ENCODE measurements around the gene KIF5C.
A peak's percentile ranks its signal among the peaks of the same experiment; 100 is the strongest.
"Not testable (repeated sequence)": the region's sequence is repeated elsewhere in the genome, so short reads cannot be mapped to it uniquely, and the experiment has no call there.

KIF5C gene

DNA sequence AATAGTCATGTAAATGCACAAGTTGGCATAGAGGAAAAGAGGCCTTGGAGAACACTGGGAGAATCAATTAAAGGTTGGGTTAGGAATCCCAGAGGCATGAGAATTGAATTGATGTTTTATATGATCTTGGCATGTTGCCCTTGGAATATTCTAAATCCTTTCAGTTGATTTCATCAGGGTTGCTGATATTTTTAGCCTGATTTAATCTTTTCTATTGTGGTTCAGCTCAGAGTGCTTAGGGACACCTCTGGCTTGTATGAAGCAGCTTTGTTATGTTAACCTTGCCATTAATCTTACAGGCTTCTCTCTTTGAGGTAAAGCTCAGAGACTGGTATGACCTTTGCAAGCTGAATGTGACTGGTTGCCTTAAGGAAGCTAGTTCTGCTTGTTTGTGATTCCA lies 99.1 kb downstream of the KIF5C start:
- peak overlapping the region; percentile 41 for H3K27ac ChIP-seq (ENCODE audit: low read depth, low read length)
- H3K27me3 ChIP-seq (ENCODE audit: control insufficient read depth, insufficient read depth, low read length) = no peaks in the 10 kb centered on the region
- H3K9ac ChIP-seq (ENCODE audit: low read length) = no peak overlapping the region
- H3K4me1 ChIP-seq (ENCODE audit: control insufficient read depth, insufficient read depth, low read length) = peaks cover 18% of the 10 kb centered on the region
- peaks cover 23% of the 10 kb centered on the region for H3K36me3 ChIP-seq (ENCODE audit: control insufficient read depth, insufficient read depth, low read length)
- H3K4me3 ChIP-seq (ENCODE audit: low read depth, low read length) = no peak overlapping the region
- H3K9me3 ChIP-seq (ENCODE audit: control insufficient read depth, insufficient read depth, low read depth, low read length) = no peaks in the 10 kb centered on the region

- H3K4me1 ChIP-seq (ENCODE audit: control insufficient read depth, insufficient read depth, low read length) = peaks cover 18% of the 10 kb centered on the region
- H3K9ac ChIP-seq (ENCODE audit: low read length) = no peak overlapping the region
- H3K4me3 ChIP-seq (ENCODE audit: low read depth, low read length) = no peak overlapping the region
- no peak overlapping the region for H3K27ac ChIP-seq (ENCODE audit: low read depth, low read length)
- no peaks in the 10 kb centered on the region for H3K27me3 ChIP-seq (ENCODE audit: control insufficient read depth, insufficient read depth, low read length)
- H3K36me3 ChIP-seq (ENCODE audit: control insufficient read depth, insufficient read depth, low read length) = peaks cover 56% of the 10 kb centered on the region
- H3K9me3 ChIP-seq (ENCODE audit: control insufficient read depth, insufficient read depth, low read depth, low read length) = no peaks in the 10 kb centered on the region
Observed at GRCh38 chr2:148978026-148978685, 103.1 kb downstream of the KIF5C start.

DNA sequence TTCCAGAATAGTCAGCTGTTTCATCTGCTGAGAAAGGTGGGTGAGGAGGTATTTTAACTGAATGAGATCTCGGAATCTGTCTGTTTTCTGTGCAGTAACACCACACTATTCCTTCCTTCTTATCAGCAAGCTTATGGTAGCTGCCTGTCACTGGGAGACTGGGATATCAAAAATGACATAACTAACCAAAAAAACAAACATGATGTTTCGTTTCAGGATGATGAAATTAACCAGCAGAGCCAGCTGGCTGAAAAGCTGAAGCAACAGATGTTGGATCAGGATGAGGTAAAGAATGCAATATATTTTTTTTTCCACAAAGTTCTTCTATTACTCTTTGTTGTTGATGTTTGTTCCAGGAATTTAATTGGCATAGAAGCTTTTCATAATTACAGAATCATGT lies 103.7 kb downstream of the KIF5C start:
- Histone ChIP-seq H3K9ac (ENCODE audit: low read length) (no peak overlapping the region), H3K27ac (ENCODE audit: low read depth, low read length) (no peak overlapping the region), H3K4me1 (ENCODE audit: control insufficient read depth, insufficient read depth, low read length) (peaks cover 15% of the 10 kb centered on the region), H3K36me3 (ENCODE audit: control insufficient read depth, insufficient read depth, low read length) (peaks cover 56% of the 10 kb centered on the region), H3K9me3 (ENCODE audit: control insufficient read depth, insufficient read depth, low read depth, low read length) (no peaks in the 10 kb centered on the region), H3K27me3 (ENCODE audit: control insufficient read depth, insufficient read depth, low read length) (no peaks in the 10 kb centered on the region), H3K4me3 (ENCODE audit: low read depth, low read length) (no peak overlapping the region)

DNA sequence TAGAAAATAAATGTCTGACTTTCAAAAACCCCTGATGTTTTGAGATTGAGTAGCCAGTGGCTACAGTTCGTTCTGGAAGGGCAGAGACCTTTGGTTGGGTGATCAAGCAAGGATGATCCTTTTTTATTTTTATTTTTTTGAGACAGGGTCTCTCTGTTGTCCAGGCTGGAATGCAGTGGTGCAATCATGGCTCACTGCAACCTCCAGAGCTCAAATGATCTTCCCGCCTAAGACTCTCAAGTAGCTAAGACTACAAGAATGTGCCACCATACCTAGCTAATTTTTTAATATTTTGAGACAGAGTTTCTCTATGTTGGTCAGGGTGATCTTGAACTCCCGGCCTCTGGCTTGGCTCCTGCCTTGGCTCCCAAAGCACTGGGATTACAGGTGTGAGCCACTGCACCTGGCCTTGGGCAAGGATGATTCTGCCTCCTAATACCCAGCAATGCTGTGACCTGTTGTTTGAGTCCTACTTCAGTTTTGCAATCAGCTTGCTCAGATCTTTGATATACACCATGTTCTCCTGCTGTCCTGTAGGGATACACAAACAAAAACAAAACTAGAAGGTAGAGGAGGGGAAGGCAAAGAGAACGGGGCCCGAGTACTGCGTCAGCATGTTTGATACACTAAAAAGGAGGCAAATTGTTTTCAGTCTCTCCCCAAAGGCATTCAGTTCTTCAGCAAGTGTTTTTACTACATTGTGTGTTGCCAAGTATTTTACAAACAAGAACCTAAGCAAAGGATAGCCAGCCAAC lies 104.3 kb downstream of the KIF5C start:
- H3K4me1 ChIP-seq (ENCODE audit: control insufficient read depth, insufficient read depth, low read length) = peaks cover 10% of the 10 kb centered on the region
- H3K27ac ChIP-seq (ENCODE audit: low read depth, low read length) = no peak overlapping the region
- H3K27me3 ChIP-seq (ENCODE audit: control insufficient read depth, insufficient read depth, low read length) = no peaks in the 10 kb centered on the region
- no peaks in the 10 kb centered on the region for H3K9me3 ChIP-seq (ENCODE audit: control insufficient read depth, insufficient read depth, low read depth, low read length)
- H3K9ac ChIP-seq (ENCODE audit: low read length) = no peak overlapping the region
- H3K36me3 ChIP-seq (ENCODE audit: control insufficient read depth, insufficient read depth, low read length) = peaks cover 63% of the 10 kb centered on the region
- H3K4me3 ChIP-seq (ENCODE audit: low read depth, low read length) = no peak overlapping the region

DNA sequence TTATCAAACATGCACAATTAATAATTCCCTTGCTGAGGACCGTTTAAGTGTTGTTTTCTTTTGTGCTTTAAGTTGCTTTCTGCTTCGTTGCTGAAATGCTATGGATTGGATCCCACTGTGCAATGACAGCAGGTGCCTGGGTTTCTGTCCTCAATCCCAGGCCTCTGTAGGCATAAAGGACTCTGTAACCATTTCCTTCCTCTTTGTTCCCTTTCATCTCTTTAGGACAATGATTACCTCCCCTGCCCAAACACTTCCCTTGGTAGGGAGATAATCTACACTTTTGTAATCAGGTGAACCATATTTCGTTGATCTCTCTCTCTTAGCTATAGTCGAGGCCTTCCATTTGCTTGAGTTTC lies 104.9 kb downstream of the KIF5C start:
- Histone ChIP-seq H3K4me3 (ENCODE audit: low read depth, low read length) (no peak overlapping the region), H3K9me3 (ENCODE audit: control insufficient read depth, insufficient read depth, low read depth, low read length) (no peaks in the 10 kb centered on the region), H3K36me3 (ENCODE audit: control insufficient read depth, insufficient read depth, low read length) (peaks cover 66% of the 10 kb centered on the region), H3K27ac (ENCODE audit: low read depth, low read length) (no peak overlapping the region), H3K9ac (ENCODE audit: low read length) (no peak overlapping the region), H3K27me3 (ENCODE audit: control insufficient read depth, insufficient read depth, low read length) (no peaks in the 10 kb centered on the region), H3K4me1 (ENCODE audit: control insufficient read depth, insufficient read depth, low read length) (peaks cover 4% of the 10 kb centered on the region)

- H3K4me3 ChIP-seq (ENCODE audit: low read depth, low read length); H3K9ac ChIP-seq (ENCODE audit: low read length); H3K9me3 ChIP-seq (ENCODE audit: control insufficient read depth, insufficient read depth, low read depth, low read length); H3K4me1 ChIP-seq (ENCODE audit: control insufficient read depth, insufficient read depth, low read length); H3K27ac ChIP-seq (ENCODE audit: low read depth, low read length); H3K27me3 ChIP-seq (ENCODE audit: control insufficient read depth, insufficient read depth, low read length): not testable (repeated sequence)
- peaks cover 66% of the 10 kb centered on the region for H3K36me3 ChIP-seq (ENCODE audit: control insufficient read depth, insufficient read depth, low read length)
Observed at GRCh38 chr2:148980496-148980895, 105.5 kb downstream of the KIF5C start.

GRCh38 chr2:148981324-148981723 lies 106.3 kb downstream of the KIF5C start:
- H3K36me3 ChIP-seq (ENCODE audit: control insufficient read depth, insufficient read depth, low read length) = peaks cover 65% of the 10 kb centered on the region

DNA sequence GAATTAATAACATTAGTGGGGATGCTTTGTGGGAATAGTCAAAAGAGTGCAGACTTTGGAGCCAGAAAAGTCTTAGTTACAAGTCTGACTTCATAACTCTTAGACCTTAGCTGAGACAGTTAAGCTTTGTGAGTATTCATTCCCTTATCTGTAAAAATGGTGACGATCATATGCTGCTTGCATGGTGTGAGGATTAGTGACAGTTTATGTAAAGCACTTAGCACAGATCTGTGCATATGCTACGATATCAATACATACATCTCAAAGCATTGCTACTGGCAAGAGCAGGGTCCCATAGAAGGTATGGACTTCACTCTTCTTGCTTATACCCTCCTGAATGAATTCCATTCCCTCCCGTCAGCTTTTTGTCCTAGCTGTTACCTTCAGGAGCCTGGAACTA lies 106.8 kb downstream of the KIF5C start:
- peaks cover 67% of the 10 kb centered on the region for H3K36me3 ChIP-seq (ENCODE audit: control insufficient read depth, insufficient read depth, low read length)

More at GRCh38 chr2:148981324-148981723, 106.3 kb downstream of the KIF5C start:
- H3K27me3 ChIP-seq (ENCODE audit: control insufficient read depth, insufficient read depth, low read length) = no peaks in the 10 kb centered on the region
- H3K9me3 ChIP-seq (ENCODE audit: control insufficient read depth, insufficient read depth, low read depth, low read length) = no peaks in the 10 kb centered on the region
- no peak overlapping the region for H3K9ac ChIP-seq (ENCODE audit: low read length)
- H3K4me3 ChIP-seq (ENCODE audit: low read depth, low read length) = no peak overlapping the region
- H3K27ac ChIP-seq (ENCODE audit: low read depth, low read length) = no peak overlapping the region
- H3K4me1 ChIP-seq (ENCODE audit: control insufficient read depth, insufficient read depth, low read length) = no peaks in the 10 kb centered on the region

DNA sequence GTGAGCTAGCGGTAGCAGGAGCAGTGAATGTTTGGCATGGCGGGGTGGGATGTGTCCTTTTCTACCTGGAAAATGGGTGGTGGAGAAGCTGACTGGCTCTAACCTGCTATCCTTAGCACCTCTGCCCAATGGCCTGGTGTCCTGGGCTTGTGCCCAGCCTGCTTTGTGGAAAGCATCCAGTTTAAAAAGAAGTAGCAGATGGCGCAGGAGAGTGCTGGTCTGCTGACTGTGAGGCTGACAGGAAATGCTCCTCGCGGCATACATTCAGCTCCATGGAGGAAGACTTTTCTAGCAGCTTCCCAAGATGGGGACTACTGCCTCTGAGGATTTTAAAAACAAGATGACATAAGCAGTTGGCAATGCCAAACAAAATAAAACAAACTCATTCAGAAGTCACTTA lies 107.3 kb downstream of the KIF5C start:
- H3K36me3 ChIP-seq (ENCODE audit: control insufficient read depth, insufficient read depth, low read length) = peaks cover 72% of the 10 kb centered on the region
- no peaks in the 10 kb centered on the region for H3K9me3 ChIP-seq (ENCODE audit: control insufficient read depth, insufficient read depth, low read depth, low read length)
- H3K4me1 ChIP-seq (ENCODE audit: control insufficient read depth, insufficient read depth, low read length) = no peaks in the 10 kb centered on the region
- no peaks in the 10 kb centered on the region for H3K27me3 ChIP-seq (ENCODE audit: control insufficient read depth, insufficient read depth, low read length)
- no peak overlapping the region for H3K9ac ChIP-seq (ENCODE audit: low read length)
- H3K27ac ChIP-seq (ENCODE audit: low read depth, low read length) = no peak overlapping the region
- no peak overlapping the region for H3K4me3 ChIP-seq (ENCODE audit: low read depth, low read length)

More for the DNA sequence above, 106.8 kb downstream of the KIF5C start:
- Histone ChIP-seq H3K27ac (ENCODE audit: low read depth, low read length) (no peak overlapping the region), H3K9me3 (ENCODE audit: control insufficient read depth, insufficient read depth, low read depth, low read length) (no peaks in the 10 kb centered on the region), H3K9ac (ENCODE audit: low read length) (no peak overlapping the region), H3K27me3 (ENCODE audit: control insufficient read depth, insufficient read depth, low read length) (no peaks in the 10 kb centered on the region), H3K4me1 (ENCODE audit: control insufficient read depth, insufficient read depth, low read length) (no peaks in the 10 kb centered on the region), H3K4me3 (ENCODE audit: low read depth, low read length) (no peak overlapping the region)

- H3K9ac ChIP-seq (ENCODE audit: low read length) = no peak overlapping the region
- no peak overlapping the region for H3K27ac ChIP-seq (ENCODE audit: low read depth, low read length)
- H3K27me3 ChIP-seq (ENCODE audit: control insufficient read depth, insufficient read depth, low read length) = no peaks in the 10 kb centered on the region
- no peaks in the 10 kb centered on the region for H3K4me1 ChIP-seq (ENCODE audit: control insufficient read depth, insufficient read depth, low read length)
- H3K4me3 ChIP-seq (ENCODE audit: low read depth, low read length) = no peak overlapping the region
- H3K9me3 ChIP-seq (ENCODE audit: control insufficient read depth, insufficient read depth, low read depth, low read length) = no peaks in the 10 kb centered on the region
- peaks cover 82% of the 10 kb centered on the region for H3K36me3 ChIP-seq (ENCODE audit: control insufficient read depth, insufficient read depth, low read length)
Observed at GRCh38 chr2:148983896-148984295, 108.9 kb downstream of the KIF5C start.

GRCh38 chr2:148984449-148984848 lies 109.4 kb downstream of the KIF5C start:
- Histone ChIP-seq H3K9me3 (ENCODE audit: control insufficient read depth, insufficient read depth, low read depth, low read length) (no peaks in the 10 kb centered on the region), H3K27ac (ENCODE audit: low read depth, low read length) (no peak overlapping the region), H3K9ac (ENCODE audit: low read length) (no peak overlapping the region), H3K4me3 (ENCODE audit: low read depth, low read length) (no peak overlapping the region), H3K27me3 (ENCODE audit: control insufficient read depth, insufficient read depth, low read length) (no peaks in the 10 kb centered on the region), H3K36me3 (ENCODE audit: control insufficient read depth, insufficient read depth, low read length) (peaks cover 79% of the 10 kb centered on the region), H3K4me1 (ENCODE audit: control insufficient read depth, insufficient read depth, low read length) (no peaks in the 10 kb centered on the region)

All from HUES6 (cell line).